VCaP (cell line): ENCODE data around the gene VASP.
A peak's percentile ranks its signal among the peaks of the same experiment; 100 is the strongest.

Source experiments
- H3K27ac ChIP-seq: fragments of 450-650 bp; 2 replicates; pipeline ENCODE4 v1.5.1; 2017
- CTCF ChIP-seq: fragments of 450-650 bp; conservative IDR thresholded peaks from 2 replicates; pipeline ENCODE4 v1.5.1; 2017; ENCODE audit warnings: mild to moderate bottlenecking, moderate library complexity

VASP gene

DNA sequence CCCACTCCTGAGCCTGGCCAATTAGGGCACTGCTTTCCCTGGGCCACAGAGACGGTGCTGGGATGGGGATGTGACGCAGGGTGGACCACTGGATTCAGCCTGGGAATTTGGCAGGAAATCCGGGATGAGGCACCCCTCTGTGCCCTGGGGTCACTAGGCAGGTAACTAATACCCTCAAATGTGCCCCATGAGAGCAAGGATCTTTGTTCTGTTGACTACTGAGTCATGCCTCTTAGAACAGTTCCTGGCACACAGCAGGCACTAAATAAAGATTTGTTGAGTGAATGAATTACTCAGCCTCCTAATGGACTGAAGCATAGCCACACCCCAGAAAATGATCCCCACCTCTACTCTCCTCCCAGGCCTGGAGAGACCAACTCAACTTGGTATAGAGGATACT, 61.5 kb downstream of the VASP start:
- peak overlapping the region; percentile 98 for H3K27ac ChIP-seq
- TF ChIP-seq CTCF, result no peak

DNA sequence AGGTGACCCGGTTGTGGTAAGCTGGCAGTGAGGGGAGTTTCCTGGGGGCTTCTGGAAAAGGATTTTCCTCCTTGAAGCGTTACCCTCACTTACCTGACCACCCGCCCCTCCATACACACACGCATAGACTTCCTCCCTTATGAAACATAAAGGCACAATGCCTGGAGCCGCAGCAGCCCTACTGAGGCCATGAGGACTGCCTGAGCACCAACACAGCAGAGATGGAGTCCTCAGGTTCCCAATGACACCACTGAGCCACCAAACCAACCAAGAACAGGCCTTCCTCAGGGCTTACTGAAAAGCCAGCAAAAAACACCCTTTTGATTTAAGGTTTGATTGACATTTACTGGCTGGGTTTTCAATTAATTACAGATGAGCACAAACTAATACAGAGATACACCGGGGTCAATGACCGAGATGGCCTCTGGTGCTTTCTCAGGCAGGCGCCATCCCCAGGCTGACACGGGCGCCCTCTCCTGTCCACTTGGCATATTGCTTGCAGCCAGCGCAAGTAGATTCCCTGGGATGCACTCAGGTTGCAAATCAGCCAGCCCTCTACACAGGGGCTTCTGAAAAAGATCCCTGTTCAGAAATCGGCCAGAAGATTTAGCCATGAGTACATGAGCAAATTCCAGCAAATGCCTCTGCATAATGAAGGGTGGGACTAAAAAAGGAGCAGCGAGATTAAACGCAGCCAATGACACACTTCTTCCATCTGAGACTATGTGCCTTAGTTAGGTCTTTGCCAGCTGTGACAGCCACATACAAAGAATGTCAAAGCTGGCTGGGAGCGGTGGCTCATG, 62.5 kb downstream of the VASP start:
- H3K27ac ChIP-seq, result peak overlapping the region; percentile 98
- TF ChIP-seq CTCF, result peak; percentile 94

- TF ChIP-seq CTCF, result no peak
- no peak overlapping the region for H3K27ac ChIP-seq
Observed at GRCh38 chr19:45571457-45572220, 64.4 kb downstream of the VASP start.

DNA sequence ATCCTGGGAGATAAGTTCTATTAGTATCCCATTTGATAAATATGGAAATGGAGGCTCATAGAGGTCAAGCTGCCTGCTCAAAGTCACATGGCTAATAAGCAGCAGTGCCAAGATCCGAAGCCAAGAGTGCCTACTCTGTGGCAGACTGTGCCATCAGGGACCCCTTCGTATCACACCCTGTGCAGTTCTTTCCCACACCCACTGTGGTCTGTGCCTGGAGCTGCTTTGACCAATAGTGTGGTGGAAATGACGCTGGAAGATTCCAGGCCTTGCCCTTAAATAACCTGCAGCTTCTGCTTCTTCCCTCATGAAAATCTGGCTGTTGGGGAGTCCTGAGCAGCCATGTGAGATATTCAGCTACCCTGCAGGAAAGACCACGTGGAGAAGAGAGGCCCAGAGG, 67.2 kb downstream of the VASP start:
- peak overlapping the region; percentile 79; the same call in 1 of the 2 replicates for H3K27ac ChIP-seq
- TF ChIP-seq CTCF, result no peak

GRCh38 chr19:45575216-45575615, 67.9 kb downstream of the VASP start:
- TF ChIP-seq CTCF, result no peak
- peak overlapping the region; percentile 79; the same call in 1 of the 2 replicates for H3K27ac ChIP-seq
